ENCODE results near the gene STRN4.

DNA sequence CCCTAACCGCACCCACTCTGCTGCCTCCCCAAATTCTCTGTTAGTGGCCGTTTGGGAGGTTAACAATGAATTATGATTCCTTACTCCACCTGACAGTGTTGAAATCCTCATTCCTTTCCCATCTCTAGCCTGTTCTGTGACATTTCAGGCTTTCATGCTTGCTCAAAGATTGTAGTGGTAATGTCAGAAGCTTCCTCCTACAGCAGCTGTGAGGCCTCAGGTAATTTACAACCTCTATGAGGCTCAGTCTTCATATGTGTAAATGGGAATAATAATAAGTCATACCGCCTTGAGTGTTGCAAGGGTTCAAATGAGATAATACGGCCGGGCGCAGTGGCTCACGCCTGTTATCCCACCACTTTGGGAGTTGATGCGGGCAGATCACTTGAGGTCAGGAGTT is 43.1 kb upstream of the STRN4 start:
- TF ChIP-seq, protein P1, sequence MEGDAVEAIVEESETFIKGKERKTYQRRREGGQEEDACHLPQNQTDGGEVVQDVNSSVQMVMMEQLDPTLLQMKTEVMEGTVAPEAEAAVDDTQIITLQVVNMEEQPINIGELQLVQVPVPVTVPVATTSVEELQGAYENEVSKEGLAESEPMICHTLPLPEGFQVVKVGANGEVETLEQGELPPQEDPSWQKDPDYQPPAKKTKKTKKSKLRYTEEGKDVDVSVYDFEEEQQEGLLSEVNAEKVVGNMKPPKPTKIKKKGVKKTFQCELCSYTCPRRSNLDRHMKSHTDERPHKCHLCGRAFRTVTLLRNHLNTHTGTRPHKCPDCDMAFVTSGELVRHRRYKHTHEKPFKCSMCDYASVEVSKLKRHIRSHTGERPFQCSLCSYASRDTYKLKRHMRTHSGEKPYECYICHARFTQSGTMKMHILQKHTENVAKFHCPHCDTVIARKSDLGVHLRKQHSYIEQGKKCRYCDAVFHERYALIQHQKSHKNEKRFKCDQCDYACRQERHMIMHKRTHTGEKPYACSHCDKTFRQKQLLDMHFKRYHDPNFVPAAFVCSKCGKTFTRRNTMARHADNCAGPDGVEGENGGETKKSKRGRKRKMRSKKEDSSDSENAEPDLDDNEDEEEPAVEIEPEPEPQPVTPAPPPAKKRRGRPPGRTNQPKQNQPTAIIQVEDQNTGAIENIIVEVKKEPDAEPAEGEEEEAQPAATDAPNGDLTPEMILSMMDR (IDR thresholded peaks at IDR 0.05): no peak
- TF ChIP-seq POLR2A (IDR thresholded peaks at IDR 0.05): no peak
